ENCODE results near the gene PFDN2. TPM values are rescaled to one million over a fixed set of nuclear protein-coding genes. Genes with fewer than 3 reads are reported as not detected.

Gene PFDN2
- total and polyA plus RNA-seq, 10 of the 15 experiments (the other 5 are each of a cell fraction or from before 2014, with no cell fraction given) = 30.0 to 141 (median 80.5) TPM

GRCh38 chr1:161069731-161070270, 48.0 kb downstream of the PFDN2 start, which contains the start of gene ARHGAP30 (continued):
- TF ChIP-seq, protein P1, sequence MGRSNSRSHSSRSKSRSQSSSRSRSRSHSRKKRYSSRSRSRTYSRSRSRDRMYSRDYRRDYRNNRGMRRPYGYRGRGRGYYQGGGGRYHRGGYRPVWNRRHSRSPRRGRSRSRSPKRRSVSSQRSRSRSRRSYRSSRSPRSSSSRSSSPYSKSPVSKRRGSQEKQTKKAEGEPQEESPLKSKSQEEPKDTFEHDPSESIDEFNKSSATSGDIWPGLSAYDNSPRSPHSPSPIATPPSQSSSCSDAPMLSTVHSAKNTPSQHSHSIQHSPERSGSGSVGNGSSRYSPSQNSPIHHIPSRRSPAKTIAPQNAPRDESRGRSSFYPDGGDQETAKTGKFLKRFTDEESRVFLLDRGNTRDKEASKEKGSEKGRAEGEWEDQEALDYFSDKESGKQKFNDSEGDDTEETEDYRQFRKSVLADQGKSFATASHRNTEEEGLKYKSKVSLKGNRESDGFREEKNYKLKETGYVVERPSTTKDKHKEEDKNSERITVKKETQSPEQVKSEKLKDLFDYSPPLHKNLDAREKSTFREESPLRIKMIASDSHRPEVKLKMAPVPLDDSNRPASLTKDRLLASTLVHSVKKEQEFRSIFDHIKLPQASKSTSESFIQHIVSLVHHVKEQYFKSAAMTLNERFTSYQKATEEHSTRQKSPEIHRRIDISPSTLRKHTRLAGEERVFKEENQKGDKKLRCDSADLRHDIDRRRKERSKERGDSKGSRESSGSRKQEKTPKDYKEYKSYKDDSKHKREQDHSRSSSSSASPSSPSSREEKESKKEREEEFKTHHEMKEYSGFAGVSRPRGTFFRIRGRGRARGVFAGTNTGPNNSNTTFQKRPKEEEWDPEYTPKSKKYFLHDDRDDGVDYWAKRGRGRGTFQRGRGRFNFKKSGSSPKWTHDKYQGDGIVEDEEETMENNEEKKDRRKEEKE (IDR thresholded peaks at IDR 0.05) = no peak
- TF ChIP-seq ZNF207 (IDR thresholded peaks at IDR 0.05; ENCODE audit: borderline replicate concordance) (no peak; the same call in 1 of the 2 replicates), RFX5 (IDR thresholded peaks at IDR 0.05; ENCODE audit: low read depth, low read length) (peak; percentile 63), FOXK2 (IDR thresholded peaks at IDR 0.05) (no peak), SP1 (IDR thresholded peaks at IDR 0.05; ENCODE audit: low read depth, low read length) (peak; percentile 71), HDGF (IDR thresholded peaks at IDR 0.05) (no peak), NKRF (conservative IDR thresholded peaks at IDR 0.05) (peak; percentile 53; the same call in 1 of the 2 replicates), SREBF1 (IDR thresholded peaks at IDR 0.05; ENCODE audit: low read length) (no peak), DPF2 (IDR thresholded peaks at IDR 0.05) (peak; percentile 84), NR2C2 (IDR thresholded peaks at IDR 0.05; ENCODE audit: borderline replicate concordance, control insufficient read depth, insufficient read length, low read depth) (no peak), ZNF274 (IDR thresholded peaks at IDR 0.05; ENCODE audit: insufficient read depth, insufficient read length) (no peak), GABPA (IDR thresholded peaks at IDR 0.05; ENCODE audit: low read depth) (peak; percentile 90), EP300 (IDR thresholded peaks at IDR 0.05; ENCODE audit: borderline replicate concordance in 1 of 2, control insufficient read depth in 1 of 2, low read depth in 2 of 2, low read length in 2 of 2) (peak in 1 of 2 experiments; percentile 60; a peak in 3 of 4 replicates), ESRRA (IDR thresholded peaks at IDR 0.05; ENCODE audit: low read length) (no peak), CBX5 (IDR thresholded peaks at IDR 0.05; ENCODE audit: low read depth) (no peak), CHD4 (IDR thresholded peaks at IDR 0.05) (no peak), CBFB (IDR thresholded peaks at IDR 0.05; ENCODE audit: low read depth) (peak; percentile 98), SIN3A (IDR thresholded peaks at IDR 0.05; ENCODE audit: low read depth, low read length) (no peak; the same call in 1 of the 2 replicates)
- TF ChIP-seq, protein P2, sequence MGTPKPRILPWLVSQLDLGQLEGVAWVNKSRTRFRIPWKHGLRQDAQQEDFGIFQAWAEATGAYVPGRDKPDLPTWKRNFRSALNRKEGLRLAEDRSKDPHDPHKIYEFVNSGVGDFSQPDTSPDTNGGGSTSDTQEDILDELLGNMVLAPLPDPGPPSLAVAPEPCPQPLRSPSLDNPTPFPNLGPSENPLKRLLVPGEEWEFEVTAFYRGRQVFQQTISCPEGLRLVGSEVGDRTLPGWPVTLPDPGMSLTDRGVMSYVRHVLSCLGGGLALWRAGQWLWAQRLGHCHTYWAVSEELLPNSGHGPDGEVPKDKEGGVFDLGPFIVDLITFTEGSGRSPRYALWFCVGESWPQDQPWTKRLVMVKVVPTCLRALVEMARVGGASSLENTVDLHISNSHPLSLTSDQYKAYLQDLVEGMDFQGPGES (IDR thresholded peaks at IDR 0.05) = no peak
- TF ChIP-seq, protein P3, sequence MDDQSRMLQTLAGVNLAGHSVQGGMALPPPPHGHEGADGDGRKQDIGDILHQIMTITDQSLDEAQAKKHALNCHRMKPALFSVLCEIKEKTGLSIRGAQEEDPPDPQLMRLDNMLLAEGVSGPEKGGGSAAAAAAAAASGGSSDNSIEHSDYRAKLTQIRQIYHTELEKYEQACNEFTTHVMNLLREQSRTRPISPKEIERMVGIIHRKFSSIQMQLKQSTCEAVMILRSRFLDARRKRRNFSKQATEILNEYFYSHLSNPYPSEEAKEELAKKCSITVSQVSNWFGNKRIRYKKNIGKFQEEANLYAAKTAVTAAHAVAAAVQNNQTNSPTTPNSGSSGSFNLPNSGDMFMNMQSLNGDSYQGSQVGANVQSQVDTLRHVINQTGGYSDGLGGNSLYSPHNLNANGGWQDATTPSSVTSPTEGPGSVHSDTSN (IDR thresholded peaks at IDR 0.05; ENCODE audit: insufficient replicate concordance, low read depth, low read length) = peak; percentile 33
- TF ChIP-seq, protein P4, sequence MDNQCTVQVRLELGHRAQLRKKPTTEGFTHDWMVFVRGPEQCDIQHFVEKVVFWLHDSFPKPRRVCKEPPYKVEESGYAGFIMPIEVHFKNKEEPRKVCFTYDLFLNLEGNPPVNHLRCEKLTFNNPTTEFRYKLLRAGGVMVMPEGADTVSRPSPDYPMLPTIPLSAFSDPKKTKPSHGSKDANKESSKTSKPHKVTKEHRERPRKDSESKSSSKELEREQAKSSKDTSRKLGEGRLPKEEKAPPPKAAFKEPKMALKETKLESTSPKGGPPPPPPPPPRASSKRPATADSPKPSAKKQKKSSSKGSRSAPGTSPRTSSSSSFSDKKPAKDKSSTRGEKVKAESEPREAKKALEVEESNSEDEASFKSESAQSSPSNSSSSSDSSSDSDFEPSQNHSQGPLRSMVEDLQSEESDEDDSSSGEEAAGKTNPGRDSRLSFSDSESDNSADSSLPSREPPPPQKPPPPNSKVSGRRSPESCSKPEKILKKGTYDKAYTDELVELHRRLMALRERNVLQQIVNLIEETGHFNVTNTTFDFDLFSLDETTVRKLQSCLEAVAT (IDR thresholded peaks at IDR 0.05) = peak; percentile 18; the same call in 1 of the 2 replicates
